CD4-positive, alpha-beta T cell treated with Interleukin-10 for 1 hour (primary cell): ENCODE measurements around the gene HTRA1.

Experiments
- DNase-seq: peaks from one replicate; pipeline ENCODE4 v3.0.0-alpha.2; 2020

Gene HTRA1

DNA sequence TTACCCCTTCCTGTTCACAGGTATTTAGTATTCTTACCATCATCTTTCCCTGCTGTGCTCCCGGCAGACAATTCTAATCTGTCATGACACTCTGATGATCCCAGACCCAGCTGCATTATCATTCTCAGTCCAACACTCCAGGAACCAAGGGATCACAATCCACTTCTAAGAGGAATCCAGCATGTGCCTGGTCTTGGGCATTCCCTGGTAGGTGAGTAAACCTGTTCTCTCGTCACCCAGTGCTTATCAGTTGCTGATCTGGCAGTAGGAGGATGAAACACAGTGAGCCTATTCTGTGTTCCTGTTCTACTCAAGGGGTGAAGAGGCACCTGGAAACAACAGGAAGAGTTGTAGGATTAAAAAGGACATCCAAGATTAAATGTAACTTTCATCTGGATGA, 97.9 kb downstream of the HTRA1 start:
- DNase-seq = no peak

DNA sequence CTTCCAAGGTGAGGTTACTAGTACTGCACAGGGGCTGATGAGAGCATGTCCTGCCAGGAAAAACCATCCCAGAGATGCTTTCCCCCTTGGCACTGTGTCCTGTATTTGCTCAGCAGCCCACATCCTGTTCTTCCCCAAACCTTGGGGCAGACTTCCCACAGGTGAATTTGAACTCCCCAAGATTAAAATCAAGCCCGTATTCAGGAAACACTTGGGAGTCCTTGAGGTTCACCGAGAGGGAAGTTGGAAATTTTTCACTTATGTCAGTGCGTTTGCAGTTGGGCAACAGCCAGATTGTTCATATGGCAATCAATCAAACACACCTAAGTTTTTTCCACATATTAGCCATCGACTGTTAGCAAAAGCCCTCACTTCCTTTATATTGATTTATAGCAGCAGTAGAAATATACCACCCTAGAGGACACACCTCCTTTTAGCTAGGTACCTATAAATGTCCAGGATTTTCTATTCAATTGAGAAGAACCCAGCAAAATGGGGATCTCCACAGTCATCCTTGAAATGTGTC, 99.0 kb downstream of the HTRA1 start, which contains the start of gene DMBT1:
Gene DMBT1 (plus strand): TSS at position 476 of the 526 bp plus-strand sequence. CDS start 17 bp downstream, at position 493.
- DNase-seq = no peak

DNA sequence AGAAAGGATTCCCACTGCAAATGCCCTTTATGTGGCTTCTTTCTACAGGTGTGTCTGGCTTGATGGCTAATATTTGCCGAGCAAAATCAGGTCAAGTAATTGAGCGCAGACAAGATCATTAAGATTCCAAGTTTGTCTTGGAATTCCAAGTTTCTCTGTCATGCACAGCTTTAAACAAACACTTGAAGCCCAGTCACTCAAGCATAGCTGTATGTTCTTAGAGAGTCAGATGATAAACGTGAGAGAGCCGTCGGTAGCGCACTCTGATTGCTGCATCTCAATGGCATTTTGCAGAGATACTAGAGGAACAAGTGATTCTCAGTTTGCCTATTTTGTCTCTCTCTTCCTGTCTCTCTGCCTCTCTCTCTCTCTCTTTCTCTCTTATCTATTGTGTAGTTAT, 99.9 kb downstream of the HTRA1 start:
- no peak for DNase-seq

DNA sequence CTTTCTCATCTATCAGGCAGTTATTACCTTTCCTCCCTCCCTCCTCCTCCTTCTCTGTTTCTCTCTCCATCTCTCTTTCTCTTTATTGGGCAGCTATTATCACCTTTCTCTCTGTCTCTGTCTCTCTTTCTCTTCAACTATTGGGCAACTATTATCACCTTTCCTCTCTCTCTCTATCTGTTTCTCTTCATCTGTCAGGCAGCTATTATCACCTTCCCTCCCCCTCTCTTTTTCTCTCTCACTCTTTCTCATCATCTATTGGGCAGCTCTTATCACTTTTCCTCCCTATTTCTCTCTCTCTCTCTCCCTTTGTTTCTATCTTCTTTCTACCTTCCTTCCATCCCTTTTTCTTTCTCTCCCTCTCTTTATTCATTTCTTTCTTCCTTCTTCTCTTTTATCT, 100.4 kb downstream of the HTRA1 start:
- no peak for DNase-seq
